ENCODE data around the gene HIBCH.
"Not testable (repeated sequence)": the region's sequence is repeated elsewhere in the genome, so short reads cannot be mapped to it uniquely, and the experiment has no call there.

HIBCH gene

DNA sequence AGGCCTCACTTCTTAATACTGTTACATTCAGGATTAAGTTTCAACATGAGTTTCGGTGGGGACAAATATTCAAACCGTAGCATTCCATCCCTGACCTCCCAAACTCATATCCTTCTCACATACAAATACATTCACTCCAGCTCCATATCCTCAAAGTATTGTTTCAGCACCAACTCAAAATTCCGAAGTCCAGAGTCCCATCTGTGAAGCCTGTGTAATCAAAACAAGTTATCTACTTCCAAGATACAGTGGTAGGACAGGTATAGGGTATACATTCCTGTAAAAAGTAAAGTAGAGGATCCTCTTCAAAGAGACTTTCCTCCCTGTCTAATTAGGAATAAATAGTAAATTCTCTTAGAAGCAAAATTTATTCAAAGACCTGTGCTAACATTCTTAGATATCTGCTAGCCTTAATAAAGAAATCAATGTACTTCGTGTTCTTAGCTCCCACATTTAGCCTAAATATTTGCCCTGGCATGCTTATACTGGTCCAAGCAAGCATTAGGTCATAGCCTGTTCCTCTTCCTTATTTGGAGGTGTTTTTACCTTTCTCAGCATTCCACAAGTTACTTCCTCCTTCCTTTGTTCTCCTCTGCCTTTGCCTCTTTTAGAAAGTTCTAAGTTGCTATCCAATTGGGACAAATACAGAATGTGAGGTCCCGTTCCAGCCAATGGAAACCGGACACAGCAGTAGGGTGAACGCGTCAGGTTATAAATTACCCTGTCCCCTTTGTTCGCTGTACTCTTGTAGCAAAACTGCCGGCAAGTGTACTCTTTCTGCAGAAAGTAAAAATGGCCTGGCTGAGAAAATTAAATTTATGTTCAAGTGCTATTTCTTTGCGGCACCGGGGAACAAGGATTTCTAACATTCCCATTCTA, 40.1 kb downstream of the HIBCH start:
- H3K9me3 ChIP-seq (ENCODE audit: control insufficient read depth in 5 of 5, low read length in 5 of 5); H3K27ac ChIP-seq (ENCODE audit: low read depth, low read length); H3K4me1 ChIP-seq (ENCODE audit: control insufficient read depth in 5 of 5, insufficient read depth in 5 of 5, low read length in 5 of 5); H3K27me3 ChIP-seq (ENCODE audit: control insufficient read depth in 5 of 5, insufficient read depth in 4 of 5, low read length in 5 of 5); H3K9ac ChIP-seq (ENCODE audit: low read length in 5 of 5); H3K4me3 ChIP-seq (ENCODE audit: low read depth in 1 of 5, low read length in 5 of 5): not testable (repeated sequence)
- H3K36me3 ChIP-seq (ENCODE audit: control insufficient read depth in 5 of 5, insufficient read depth in 5 of 5, low read length in 5 of 5), result peaks cover 0 to 23% (median 13%) of the 10 kb centered on the region in 5 donors

DNA sequence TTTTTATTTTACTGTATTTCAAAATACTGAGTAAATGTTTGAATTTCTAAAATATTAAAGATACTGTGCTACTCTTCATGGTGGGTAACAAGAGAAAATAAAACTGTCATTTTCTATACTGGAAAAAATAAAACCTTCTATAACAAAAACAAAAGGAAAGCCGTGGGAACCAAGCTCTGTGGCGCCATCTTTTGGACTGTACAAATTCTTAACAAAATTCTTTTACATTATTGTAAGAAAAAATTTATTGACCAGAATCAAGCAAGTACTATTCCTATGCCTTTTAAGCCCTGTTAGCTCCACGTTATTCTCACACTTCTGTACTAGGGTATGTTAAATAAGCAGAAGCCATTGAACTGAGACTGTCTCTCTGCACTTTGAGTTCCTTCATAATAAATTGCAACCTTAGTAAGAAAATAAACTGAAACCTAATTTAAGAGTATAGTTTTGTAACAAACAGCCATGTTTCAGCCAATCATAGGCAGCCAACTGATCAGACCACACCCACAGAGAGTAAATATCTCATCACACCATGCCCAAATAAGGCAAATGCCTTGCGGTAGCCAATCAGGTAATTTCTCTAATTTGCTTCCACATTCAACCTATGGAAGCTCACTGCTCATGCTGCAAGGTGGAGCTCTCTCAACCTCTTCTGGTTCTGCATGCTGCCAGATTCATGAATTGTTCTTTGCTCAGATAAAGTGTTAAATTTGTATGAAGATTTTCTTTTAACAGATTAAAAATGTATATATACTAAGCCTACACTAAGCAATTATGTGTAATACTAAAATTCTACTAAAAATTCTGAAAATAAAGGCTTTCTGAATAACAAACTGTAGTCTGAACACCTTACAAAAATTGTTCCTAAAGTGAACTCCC, 42.2 kb downstream of the HIBCH start:
- Histone ChIP-seq H3K27me3 (ENCODE audit: control insufficient read depth in 5 of 5, insufficient read depth in 4 of 5, low read length in 5 of 5) (no peaks in the 10 kb centered on the region), H3K4me3 (ENCODE audit: low read depth in 1 of 5, low read length in 5 of 5) (no peak overlapping the region), H3K9me3 (ENCODE audit: control insufficient read depth in 5 of 5, low read length in 5 of 5) (no peaks in the 10 kb centered on the region), H3K4me1 (ENCODE audit: control insufficient read depth in 5 of 5, insufficient read depth in 5 of 5, low read length in 5 of 5) (peaks cover 0 to 7% (median 0%) of the 10 kb centered on the region in 5 donors), H3K36me3 (ENCODE audit: control insufficient read depth in 5 of 5, insufficient read depth in 5 of 5, low read length in 5 of 5) (peaks cover 0 to 19% (median 6%) of the 10 kb centered on the region in 5 donors), H3K9ac (ENCODE audit: low read length in 5 of 5) (no peak overlapping the region), H3K27ac (ENCODE audit: low read depth, low read length) (no peak overlapping the region)

DNA sequence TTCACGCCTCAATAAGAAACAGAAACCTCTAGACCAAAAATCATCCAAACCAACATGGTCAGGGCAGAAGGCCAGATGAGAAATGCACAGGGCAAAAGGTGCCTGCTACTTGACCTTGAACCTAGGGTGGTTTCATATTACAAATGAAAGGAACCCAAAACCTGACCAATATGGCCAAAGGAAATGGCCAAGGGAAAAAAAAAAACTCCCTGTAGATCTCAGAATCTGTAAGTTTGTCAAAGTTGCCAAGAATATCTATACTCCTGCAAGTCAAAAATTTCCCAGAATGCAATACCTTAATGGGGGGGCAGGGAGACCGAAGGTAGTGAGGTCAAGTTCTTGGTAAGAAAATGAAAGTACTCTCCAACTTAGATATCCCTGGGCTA, 47.2 kb downstream of the HIBCH start:
- H3K36me3 ChIP-seq (ENCODE audit: control insufficient read depth in 5 of 5, insufficient read depth in 5 of 5, low read length in 5 of 5), result peaks cover 0 to 24% (median 2%) of the 10 kb centered on the region in 5 donors
- no peak overlapping the region for H3K9ac ChIP-seq (ENCODE audit: low read length in 5 of 5)
- H3K4me1 ChIP-seq (ENCODE audit: control insufficient read depth in 5 of 5, insufficient read depth in 5 of 5, low read length in 5 of 5), result no peaks in the 10 kb centered on the region
- H3K9me3 ChIP-seq (ENCODE audit: control insufficient read depth in 5 of 5, low read length in 5 of 5), result no peaks in the 10 kb centered on the region
- H3K27me3 ChIP-seq (ENCODE audit: control insufficient read depth in 5 of 5, insufficient read depth in 4 of 5, low read length in 5 of 5), result no peaks in the 10 kb centered on the region
- H3K27ac ChIP-seq (ENCODE audit: low read depth, low read length), result no peak overlapping the region
- no peak overlapping the region for H3K4me3 ChIP-seq (ENCODE audit: low read depth in 1 of 5, low read length in 5 of 5)

DNA sequence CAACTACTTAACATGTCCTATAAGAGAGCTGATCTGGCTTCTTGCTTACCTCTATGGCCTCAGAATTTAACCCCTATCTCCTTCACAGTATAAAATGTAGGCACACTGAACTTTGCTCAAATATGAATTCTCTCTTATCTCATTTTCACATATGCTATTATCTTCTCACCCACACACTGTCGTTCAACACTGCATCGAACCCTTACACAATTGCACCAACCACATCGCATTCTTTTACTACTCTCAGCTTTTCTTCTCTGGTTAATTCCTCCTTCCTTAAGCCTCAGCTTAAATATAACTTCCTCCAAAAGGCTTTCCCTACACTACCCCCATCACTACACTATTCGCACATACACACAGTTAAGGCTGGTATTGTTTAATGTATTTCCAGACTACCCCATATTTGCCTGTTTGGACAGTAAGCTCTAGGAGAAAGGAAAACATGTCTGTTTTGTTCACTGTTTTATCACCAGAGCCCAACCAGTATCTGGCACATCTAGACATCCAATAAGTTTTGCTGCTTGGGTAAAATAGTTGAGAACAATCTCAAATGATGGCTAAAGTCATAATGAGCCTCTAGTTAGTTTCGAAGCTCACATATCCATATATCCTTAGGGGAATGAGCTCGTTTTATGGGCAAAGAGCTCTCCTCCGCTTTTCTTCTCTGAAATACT, 47.7 kb downstream of the HIBCH start:
- H3K4me1 ChIP-seq (ENCODE audit: control insufficient read depth in 5 of 5, insufficient read depth in 5 of 5, low read length in 5 of 5), result no peaks in the 10 kb centered on the region
- H3K9me3 ChIP-seq (ENCODE audit: control insufficient read depth in 5 of 5, low read length in 5 of 5), result no peaks in the 10 kb centered on the region
- peaks cover 0 to 24% (median 2%) of the 10 kb centered on the region in 5 donors for H3K36me3 ChIP-seq (ENCODE audit: control insufficient read depth in 5 of 5, insufficient read depth in 5 of 5, low read length in 5 of 5)
- H3K27ac ChIP-seq (ENCODE audit: low read depth, low read length), result no peak overlapping the region
- no peaks in the 10 kb centered on the region for H3K27me3 ChIP-seq (ENCODE audit: control insufficient read depth in 5 of 5, insufficient read depth in 4 of 5, low read length in 5 of 5)
- no peak overlapping the region for H3K4me3 ChIP-seq (ENCODE audit: low read depth in 1 of 5, low read length in 5 of 5)
- no peak overlapping the region for H3K9ac ChIP-seq (ENCODE audit: low read length in 5 of 5)

DNA sequence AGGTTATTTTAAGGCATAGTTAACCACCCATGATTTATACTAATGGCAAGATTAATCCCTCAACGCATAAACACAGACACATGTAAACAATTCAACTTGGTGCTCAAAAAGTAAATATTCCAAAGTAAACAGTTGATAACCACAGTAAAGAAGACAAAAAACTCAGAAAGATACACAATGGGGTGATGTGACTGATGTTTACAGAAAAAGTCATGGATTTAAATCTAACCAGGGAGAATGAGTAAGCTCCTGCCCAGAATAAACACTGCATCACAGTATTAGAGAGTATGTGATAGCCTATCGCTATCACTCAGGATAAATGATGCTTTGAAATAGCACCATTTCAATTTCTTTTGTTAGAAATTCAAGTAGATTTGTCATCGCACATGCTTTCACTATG, 49.3 kb downstream of the HIBCH start:
- H3K36me3 ChIP-seq (ENCODE audit: control insufficient read depth in 5 of 5, insufficient read depth in 5 of 5, low read length in 5 of 5), result peaks cover 0 to 16% (median 0%) of the 10 kb centered on the region in 5 donors
- H3K9ac ChIP-seq (ENCODE audit: low read length in 5 of 5), result no peak overlapping the region
- no peaks in the 10 kb centered on the region for H3K9me3 ChIP-seq (ENCODE audit: control insufficient read depth in 5 of 5, low read length in 5 of 5)
- no peaks in the 10 kb centered on the region for H3K4me1 ChIP-seq (ENCODE audit: control insufficient read depth in 5 of 5, insufficient read depth in 5 of 5, low read length in 5 of 5)
- H3K4me3 ChIP-seq (ENCODE audit: low read depth in 1 of 5, low read length in 5 of 5), result no peak overlapping the region
- H3K27me3 ChIP-seq (ENCODE audit: control insufficient read depth in 5 of 5, insufficient read depth in 4 of 5, low read length in 5 of 5), result no peaks in the 10 kb centered on the region
- no peak overlapping the region for H3K27ac ChIP-seq (ENCODE audit: low read depth, low read length)

DNA sequence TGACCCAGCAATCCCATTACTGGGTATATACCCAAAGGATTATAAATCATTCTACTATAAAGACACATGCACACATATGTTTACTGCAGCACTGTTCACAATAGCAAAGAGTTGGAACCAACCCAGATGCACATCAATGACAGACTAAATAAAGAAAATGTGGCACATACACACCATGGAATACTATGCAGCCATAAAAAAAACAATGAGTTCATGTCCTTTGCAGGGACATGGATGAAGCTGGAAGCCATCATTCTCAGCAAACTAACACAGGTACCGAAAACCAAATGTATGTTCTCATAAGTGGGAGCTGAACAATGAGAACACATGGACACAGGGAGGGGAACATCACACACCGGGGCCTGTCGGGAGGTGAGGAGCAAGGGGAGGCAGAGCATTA, 49.9 kb downstream of the HIBCH start:
- not testable (repeated sequence) for H3K4me1 ChIP-seq (ENCODE audit: control insufficient read depth in 5 of 5, insufficient read depth in 5 of 5, low read length in 5 of 5); H3K27ac ChIP-seq (ENCODE audit: low read depth, low read length); H3K9me3 ChIP-seq (ENCODE audit: control insufficient read depth in 5 of 5, low read length in 5 of 5); H3K27me3 ChIP-seq (ENCODE audit: control insufficient read depth in 5 of 5, insufficient read depth in 4 of 5, low read length in 5 of 5); H3K4me3 ChIP-seq (ENCODE audit: low read depth in 1 of 5, low read length in 5 of 5); H3K9ac ChIP-seq (ENCODE audit: low read length in 5 of 5)
- peaks cover 0 to 10% (median 0%) of the 10 kb centered on the region in 5 donors for H3K36me3 ChIP-seq (ENCODE audit: control insufficient read depth in 5 of 5, insufficient read depth in 5 of 5, low read length in 5 of 5)

DNA sequence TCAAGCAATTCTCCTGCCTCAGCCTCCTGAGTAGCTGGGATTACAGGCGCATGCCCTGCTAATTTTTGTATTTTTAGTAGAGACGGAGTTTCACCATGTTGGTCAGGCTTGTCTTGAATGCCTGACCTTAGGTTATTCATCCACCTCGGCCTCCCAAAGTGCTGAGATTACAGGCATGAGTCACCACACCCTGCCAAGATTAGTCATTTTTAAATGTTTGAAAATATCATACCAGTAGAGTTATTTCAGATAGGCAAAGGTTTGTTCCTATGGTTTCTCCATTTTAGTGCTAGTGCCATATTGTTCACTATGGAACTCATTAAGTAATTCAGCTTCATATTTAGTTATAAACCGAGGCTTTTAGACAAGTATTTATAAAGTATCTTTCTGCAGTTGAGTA, 52.3 kb downstream of the HIBCH start:
- H3K36me3 ChIP-seq (ENCODE audit: control insufficient read depth in 5 of 5, insufficient read depth in 5 of 5, low read length in 5 of 5), result peaks cover 0 to 4% (median 0%) of the 10 kb centered on the region in 5 donors
- H3K27me3 ChIP-seq (ENCODE audit: control insufficient read depth in 5 of 5, insufficient read depth in 4 of 5, low read length in 5 of 5), result no peaks in the 10 kb centered on the region
- H3K27ac ChIP-seq (ENCODE audit: low read depth, low read length), result no peak overlapping the region
- H3K4me1 ChIP-seq (ENCODE audit: control insufficient read depth in 5 of 5, insufficient read depth in 5 of 5, low read length in 5 of 5), result no peaks in the 10 kb centered on the region
- no peak overlapping the region for H3K9ac ChIP-seq (ENCODE audit: low read length in 5 of 5)
- no peaks in the 10 kb centered on the region for H3K9me3 ChIP-seq (ENCODE audit: control insufficient read depth in 5 of 5, low read length in 5 of 5)
- no peak overlapping the region for H3K4me3 ChIP-seq (ENCODE audit: low read depth in 1 of 5, low read length in 5 of 5)

DNA sequence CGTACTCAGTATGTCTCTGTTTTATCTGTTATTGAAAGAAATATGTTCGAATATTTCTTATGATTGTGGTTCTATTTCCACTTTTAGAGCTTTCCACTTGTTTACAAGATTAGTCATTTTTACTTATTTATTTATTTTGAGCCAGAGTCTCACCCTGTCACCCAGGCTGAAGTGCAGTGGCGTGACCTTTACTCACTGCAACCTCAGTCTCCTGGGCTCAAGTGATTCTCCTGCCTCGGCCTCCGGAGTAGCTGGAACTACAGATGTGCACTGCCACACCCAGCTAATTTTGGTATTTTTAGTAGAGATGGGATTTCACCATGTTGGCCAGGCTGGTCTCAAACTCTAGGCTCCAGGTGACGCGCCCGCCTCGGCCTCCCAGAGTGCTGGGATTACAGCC, 53.3 kb downstream of the HIBCH start:
- Histone ChIP-seq H3K27me3 (ENCODE audit: control insufficient read depth in 5 of 5, insufficient read depth in 4 of 5, low read length in 5 of 5) (no peaks in the 10 kb centered on the region), H3K4me3 (ENCODE audit: low read depth in 1 of 5, low read length in 5 of 5) (no peak overlapping the region), H3K9me3 (ENCODE audit: control insufficient read depth in 5 of 5, low read length in 5 of 5) (no peaks in the 10 kb centered on the region), H3K27ac (ENCODE audit: low read depth, low read length) (no peak overlapping the region), H3K9ac (ENCODE audit: low read length in 5 of 5) (no peak overlapping the region), H3K36me3 (ENCODE audit: control insufficient read depth in 5 of 5, insufficient read depth in 5 of 5, low read length in 5 of 5) (no peaks in the 10 kb centered on the region), H3K4me1 (ENCODE audit: control insufficient read depth in 5 of 5, insufficient read depth in 5 of 5, low read length in 5 of 5) (no peaks in the 10 kb centered on the region)

DNA sequence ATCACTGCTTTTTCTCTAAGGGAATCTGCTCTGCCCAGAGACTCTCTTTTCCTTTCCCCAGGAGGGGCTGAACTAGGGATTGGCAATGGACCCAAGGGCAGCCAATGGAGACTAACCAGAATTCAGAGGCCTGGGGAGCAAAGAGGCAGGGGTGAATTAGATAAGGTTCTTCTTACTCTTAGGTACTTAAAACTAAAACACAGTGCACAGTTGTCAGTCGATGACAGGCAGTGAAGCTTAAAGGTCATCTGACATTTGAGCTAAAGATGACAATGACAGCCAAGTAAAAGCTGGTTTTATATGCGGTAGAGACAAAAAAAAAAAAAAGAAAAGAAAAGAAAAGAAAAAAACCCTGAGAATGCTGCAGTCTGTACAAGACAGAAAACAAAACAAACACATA, 57.8 kb downstream of the HIBCH start:
- H3K27ac ChIP-seq (ENCODE audit: low read depth, low read length), result no peak overlapping the region
- H3K9ac ChIP-seq (ENCODE audit: low read length in 5 of 5), result no peak overlapping the region
- no peaks in the 10 kb centered on the region for H3K9me3 ChIP-seq (ENCODE audit: control insufficient read depth in 5 of 5, low read length in 5 of 5)
- H3K27me3 ChIP-seq (ENCODE audit: control insufficient read depth in 5 of 5, insufficient read depth in 4 of 5, low read length in 5 of 5), result no peaks in the 10 kb centered on the region
- H3K4me1 ChIP-seq (ENCODE audit: control insufficient read depth in 5 of 5, insufficient read depth in 5 of 5, low read length in 5 of 5), result no peaks in the 10 kb centered on the region
- peaks cover 13 to 24% (median 17%) of the 10 kb centered on the region in 5 donors for H3K36me3 ChIP-seq (ENCODE audit: control insufficient read depth in 5 of 5, insufficient read depth in 5 of 5, low read length in 5 of 5)
- H3K4me3 ChIP-seq (ENCODE audit: low read depth in 1 of 5, low read length in 5 of 5), result no peak overlapping the region
